GM18870 (cell line): ENCODE measurements around the gene CAPN2.
"Not testable (repeated sequence)": the region's sequence is repeated elsewhere in the genome, so short reads cannot be mapped to it uniquely, and the experiment has no call there.

Source experiments
- ATAC-seq: cut with Tn5 transposase; IDR thresholded peaks from one replicate; pipeline ENCODE4 v1.9.1; 2021; ENCODE audit warnings: moderate library complexity; ENCODE audit not compliant: unreplicated experiment

Gene CAPN2

DNA sequence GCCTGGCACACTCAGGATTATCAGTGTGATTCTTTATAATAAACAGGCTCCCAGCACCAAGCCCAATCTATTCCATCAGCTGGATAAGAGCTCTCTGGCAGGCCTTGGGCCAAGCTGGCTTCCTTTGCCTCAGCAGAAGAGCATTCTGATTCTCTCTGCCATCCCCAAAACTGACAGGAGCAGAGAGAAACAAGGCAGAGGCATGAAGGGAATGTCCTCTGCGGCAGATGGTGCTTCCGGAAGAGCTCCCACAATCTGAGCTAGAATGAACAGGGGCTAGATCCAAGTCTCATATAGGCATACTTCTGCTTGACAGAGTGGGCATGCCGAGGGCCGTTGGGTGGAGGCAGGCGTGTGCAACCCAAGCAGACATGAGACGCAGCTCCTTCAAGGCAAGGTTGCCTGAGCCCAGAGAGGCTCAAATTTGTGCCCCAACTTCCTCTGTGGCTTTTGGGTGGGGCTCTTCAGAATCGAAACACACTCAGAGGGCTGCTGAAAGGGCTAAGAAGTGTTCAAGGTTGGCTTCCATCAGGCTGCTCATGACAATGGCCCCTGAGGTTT, 4.0 kb downstream of the CAPN2 start:
- no peak for ATAC-seq

- no peak for ATAC-seq
Observed at GRCh38 chr1:223717123-223717522, 4.8 kb downstream of the CAPN2 start.

DNA sequence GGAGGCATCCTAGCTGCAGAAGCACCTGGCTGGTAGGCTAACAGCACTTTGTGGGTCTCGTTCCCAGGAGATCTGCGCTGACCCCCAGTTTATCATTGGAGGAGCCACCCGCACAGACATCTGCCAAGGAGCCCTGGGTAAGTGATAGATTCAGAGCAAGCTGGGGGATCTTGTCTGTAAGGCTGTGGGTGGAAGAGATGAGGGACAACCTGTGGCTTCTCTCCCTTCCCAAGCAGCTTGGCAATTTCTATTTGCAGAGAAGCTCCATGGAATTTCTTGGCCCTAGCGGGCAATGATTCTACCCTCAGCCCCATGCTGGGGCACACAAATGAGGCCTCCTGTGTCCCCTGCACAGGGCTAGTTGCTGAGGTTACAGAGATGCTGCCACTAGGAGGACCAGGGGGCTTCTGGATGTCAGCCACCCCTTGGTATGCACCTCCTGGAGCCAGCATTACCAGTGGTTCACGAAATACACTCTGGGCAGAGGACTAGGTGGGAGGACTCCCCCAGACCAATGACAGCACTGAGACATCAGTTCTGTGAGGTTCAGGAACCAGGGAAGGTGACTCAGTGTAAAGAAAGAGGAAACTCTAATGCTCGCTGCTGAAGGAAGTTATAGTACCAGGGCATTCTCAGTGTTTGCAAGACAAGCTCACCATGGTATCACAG, 5.5 kb downstream of the CAPN2 start:
- ATAC-seq = no peak

- no peak for ATAC-seq
Observed at GRCh38 chr1:223718850-223719249, 6.5 kb downstream of the CAPN2 start.

- ATAC-seq = no peak
Observed at GRCh38 chr1:223720971-223721591, 8.7 kb downstream of the CAPN2 start.

GRCh38 chr1:223721658-223722607, 9.6 kb downstream of the CAPN2 start:
- ATAC-seq = no peak

DNA sequence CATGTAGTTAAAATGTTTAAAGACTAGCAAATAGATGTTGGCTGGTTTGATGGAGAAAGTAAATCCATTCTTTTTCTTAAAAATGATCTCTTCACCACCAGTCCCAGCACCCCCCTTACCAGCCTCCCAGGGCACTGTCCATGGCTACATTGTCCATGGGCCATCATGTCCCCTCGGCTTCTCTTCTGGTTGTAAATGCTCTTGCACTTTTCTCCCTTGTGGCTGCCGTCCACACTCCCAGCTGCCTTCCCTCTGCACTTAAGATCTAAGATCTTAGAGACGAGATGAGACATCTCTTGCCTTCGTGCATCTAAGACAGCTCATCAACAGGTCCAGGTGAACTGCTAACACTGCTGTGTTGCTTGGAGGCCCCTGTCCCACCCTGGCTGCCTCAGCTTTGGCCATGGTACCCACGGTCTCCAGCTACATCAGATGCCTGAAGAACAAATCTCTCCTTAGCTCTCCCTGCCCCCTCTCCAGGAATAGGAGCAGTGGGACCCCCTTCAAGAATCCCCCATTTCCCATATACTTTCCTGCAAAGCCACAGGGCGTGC, 11.1 kb downstream of the CAPN2 start:
- no peak for ATAC-seq

GRCh38 chr1:223724376-223724775, 12.0 kb downstream of the CAPN2 start:
- no peak for ATAC-seq

DNA sequence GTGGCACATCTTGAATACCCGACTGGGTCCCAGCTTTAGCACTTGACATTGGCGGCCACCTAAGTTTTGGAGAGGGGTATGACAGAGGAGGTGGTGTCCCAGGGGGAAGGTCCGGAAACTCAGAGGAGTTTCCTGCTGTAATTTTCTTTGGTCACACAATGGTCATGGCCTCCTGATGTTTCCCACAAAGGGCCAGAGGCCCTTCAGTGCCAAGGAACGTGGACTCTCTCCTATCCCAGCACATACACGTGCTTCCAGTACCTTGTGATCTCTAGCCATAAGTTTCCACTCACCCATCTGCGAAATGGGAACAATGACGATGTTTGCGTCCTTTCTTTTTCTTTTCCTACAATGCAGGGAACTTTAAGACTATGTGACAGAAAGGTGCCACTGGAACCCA, 13.2 kb downstream of the CAPN2 start:
- no peak for ATAC-seq

GRCh38 chr1:223726380-223727001, 14.2 kb downstream of the CAPN2 start:
- ATAC-seq = peak; percentile 92

DNA sequence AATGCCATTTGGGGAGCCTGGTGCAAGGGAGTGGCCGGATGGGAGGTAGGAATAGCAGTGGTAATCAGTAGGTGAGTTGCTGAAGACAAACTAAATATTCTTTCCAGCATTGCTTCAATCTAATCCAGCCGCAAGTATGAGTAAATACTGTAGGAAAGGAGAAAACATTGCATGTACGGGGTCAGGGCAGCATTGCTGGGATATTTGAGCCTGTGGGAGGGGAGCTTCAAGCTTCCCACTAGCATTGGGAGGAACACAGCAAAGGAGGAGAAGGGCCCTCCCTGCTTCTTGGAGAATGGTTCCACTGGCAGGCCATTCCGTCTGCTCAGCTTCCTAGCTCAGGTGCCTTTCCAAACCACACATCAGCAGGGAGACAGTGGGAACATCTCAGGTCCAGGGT, 15.2 kb downstream of the CAPN2 start:
- ATAC-seq = no peak

DNA sequence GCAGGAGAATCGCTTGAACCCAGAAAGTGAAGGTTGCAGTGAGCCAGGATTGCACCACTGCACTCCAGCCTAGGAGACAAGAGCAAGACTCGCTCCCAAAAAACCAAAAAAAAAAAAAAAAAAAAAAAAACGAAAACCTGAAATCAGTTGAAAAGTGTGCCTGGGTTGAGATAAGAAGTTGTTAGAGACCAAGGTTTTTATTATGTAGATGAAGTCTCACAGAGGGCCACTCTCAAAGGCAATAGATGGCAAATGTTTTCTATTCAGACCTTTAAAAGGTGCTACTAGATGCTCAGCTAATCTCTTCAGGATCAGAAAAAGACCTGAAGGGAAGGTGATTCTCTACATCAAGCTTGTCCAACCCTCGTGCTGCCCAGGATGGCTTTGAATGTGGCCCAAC, 17.6 kb downstream of the CAPN2 start:
- no peak for ATAC-seq

DNA sequence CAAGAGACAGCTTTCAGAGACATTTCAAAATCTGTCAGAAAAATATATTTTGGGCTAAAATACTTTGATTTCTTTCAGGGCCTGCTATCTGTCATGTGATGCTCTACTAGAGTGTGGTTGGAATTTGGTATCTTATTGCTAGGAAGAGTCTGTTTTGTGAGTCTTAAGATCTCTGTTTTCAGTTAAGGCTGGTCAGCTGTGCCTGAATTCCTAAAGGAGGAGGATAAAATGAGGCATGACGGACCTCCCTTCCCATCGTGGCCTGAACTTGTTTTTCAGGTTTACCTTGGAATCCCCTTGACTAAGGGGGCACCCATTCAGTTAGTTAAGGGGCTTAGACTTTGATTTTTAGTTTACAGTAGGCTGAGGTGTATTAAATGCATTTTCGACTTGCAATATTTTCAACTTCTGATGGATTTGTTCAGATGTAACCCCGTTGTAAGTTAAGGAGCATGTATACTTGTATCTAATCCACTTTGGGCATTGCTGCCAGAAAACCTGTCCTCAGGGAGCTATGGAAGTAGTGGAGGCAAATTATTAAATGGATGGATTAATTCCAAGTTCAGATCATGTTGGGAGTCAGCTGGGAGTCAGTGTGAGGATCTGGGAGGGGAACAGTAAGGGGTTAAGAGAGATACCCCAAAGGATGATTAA, 18.3 kb downstream of the CAPN2 start:
- no peak for ATAC-seq

DNA sequence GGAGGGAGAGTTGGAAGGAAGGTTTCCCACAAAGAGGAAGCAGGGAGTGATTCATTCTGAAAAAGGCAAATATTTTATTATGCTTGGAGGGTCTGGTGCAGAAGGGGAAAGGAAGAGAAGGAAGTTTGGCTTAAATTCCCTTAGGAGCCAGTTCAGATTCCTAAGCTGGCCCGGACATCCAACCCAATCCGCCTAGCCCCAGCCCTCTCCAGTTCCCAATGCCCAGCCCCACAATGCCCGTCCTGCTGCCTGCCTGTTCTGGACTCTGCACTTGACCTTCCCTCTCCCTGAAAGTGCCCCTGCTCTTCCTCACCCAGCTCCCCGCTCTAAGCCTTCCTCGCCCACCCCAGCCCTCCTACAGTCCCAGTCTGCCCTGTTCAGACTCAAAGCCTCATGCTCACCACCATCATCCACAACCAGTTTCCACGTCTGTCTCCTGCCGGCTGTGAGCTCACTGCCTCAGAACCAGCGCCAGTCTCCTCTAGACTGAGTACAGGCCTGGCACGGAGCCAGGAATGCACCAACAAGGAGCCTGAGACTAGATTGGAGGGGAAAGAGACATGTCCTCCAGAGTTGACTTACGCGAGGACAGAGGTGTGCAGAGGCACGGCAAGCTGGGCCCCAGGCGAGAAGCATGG, 18.9 kb downstream of the CAPN2 start:
- no peak for ATAC-seq

DNA sequence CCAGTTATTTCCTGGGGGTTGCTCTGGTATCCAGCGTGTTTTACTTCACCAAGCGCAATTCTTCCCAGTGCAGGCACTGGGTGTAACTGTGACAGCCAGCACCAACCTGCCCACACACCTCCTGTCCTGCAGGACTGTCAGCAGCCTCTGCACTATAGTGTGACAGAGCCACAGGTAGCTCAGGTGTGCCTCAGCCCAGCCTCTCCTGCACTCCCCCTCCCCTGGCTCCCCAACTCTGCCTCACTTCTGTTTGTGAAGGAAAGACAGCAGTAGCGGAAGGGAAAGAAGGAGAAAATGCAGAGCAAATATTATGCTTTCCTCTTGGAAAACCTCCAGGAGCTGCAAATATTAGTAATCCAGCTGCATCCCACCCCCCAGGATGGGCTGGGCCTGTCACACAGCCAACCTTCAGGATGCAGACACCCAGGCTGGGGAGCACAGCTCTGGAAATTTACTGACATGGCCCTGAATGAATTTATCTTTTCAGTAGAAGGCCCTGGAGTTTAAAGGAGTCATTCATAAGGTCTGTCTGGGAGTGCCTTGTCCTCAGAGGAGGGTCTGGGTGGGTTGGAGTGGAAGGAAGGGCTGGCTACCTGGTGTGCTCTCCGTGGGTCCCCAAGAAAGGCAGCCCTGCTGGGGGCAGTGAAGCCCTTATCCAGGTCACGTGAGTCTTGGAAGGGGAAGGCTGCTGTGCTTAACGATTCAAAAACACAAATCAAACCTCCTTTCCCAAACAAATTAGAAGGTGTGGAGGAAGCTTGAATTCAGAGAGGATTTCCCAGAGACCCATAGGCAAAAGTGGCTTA, 20.9 kb downstream of the CAPN2 start:
- ATAC-seq = no peak

DNA sequence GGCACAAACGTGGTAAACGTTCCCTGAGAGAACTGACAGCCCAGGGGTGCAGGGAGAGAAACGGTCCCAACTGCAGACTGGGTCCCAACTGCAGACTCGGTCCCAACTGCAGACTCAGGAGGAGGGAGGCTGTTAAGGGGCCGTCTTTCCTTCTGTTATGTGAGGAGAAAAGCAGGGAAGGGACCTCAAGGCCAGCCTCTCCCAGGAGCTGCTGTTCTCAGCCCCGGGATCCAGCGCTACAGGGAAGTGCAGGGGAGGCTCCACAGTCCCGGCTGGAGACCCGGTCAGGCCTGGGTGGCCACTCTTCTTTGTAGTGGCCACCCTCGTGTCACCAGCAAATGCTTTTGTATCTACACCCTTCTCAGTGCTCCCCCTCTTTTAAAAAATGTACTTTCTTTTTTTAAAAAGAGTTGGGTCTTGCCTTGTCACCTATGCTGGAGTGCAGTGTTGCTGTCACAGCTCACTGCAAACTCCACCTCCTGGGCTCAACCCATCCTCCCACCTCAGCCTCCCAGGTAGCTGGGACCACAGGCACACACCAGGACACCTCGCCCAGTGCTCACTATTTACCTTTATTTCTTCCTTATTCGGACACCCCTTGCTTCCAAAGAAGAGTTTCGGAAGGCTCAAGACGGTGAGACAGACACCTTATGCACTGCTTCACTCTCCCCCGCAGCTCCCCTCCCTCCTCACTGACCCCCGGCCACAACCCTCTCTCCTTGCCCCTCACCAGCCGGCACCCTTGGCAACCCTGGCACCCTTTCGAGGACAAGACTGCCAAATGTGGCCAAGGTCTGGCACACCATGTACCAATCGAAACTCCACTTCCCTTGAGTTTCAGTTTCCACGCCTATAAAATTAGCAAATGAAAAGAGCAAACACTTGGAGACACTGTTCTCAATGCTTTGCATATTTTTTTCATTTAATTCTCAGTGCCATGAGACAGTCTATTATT, 21.8 kb downstream of the CAPN2 start:
- ATAC-seq = no peak

DNA sequence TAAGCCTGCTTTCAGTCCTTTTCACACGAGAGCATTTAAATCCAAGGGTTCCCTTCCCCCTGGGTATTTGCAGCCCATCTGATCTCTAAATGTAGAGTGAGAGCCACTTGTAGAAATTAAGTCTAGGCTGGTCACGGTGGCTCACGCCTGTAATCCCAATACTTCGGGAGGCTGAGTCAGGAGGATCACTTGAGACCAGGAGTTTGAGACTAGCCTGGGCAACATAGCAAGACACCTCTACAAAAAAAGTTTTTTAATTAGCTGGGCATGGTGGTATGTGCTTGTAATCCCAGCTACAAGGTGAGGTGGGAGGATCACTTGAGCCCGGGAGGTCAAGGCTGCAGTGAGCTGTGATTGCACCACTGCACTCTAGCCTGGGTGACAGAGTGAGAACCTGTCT, 24.3 kb downstream of the CAPN2 start:
- not testable (repeated sequence) for ATAC-seq

- ATAC-seq = no peak
Observed at GRCh38 chr1:223737342-223737741, 25.0 kb downstream of the CAPN2 start.
